PC-9 (cell line): ENCODE results near the gene ZBBX.
"Not testable (repeated sequence)": the region's sequence is repeated elsewhere in the genome, so short reads cannot be mapped to it uniquely, and the experiment has no call there.

Experiments
- EZH2 ChIP-seq: fragments of 200-600 bp; sonication (generic); IDR thresholded peaks from 2 replicates; pipeline ENCODE4 v1.8.0; 2017; ENCODE audit warnings: antibody characterized with exemption, low read depth
- TF ChIP-seq, protein P1 (sequence below): fragments of 200-600 bp; sonication (generic); conservative IDR thresholded peaks from 2 replicates; pipeline ENCODE4 v1.6.1; 2017; ENCODE audit warnings: mixed run types, antibody characterized with exemption, mild to moderate bottlenecking, moderate library complexity

DNA sequence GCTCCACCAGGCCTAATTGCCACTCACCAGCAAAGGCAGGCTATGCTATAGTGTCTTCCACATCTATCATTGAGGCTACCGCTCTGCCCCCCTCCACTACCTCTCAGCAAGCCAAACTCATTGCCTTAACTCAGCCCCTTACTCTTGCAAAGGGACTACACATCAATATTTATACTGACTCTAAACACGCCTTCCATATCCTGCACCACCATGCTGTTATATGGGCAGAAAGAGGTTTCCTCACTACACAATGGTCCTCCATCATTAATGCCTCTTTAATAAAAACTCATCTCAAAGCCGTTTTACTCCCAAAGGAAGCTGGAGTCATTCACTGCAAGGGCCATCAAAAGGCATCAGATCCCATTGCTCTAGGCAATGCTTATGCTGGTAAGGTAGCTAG lies 46.9 kb upstream of the ZBBX start:
- TF ChIP-seq, protein P1, sequence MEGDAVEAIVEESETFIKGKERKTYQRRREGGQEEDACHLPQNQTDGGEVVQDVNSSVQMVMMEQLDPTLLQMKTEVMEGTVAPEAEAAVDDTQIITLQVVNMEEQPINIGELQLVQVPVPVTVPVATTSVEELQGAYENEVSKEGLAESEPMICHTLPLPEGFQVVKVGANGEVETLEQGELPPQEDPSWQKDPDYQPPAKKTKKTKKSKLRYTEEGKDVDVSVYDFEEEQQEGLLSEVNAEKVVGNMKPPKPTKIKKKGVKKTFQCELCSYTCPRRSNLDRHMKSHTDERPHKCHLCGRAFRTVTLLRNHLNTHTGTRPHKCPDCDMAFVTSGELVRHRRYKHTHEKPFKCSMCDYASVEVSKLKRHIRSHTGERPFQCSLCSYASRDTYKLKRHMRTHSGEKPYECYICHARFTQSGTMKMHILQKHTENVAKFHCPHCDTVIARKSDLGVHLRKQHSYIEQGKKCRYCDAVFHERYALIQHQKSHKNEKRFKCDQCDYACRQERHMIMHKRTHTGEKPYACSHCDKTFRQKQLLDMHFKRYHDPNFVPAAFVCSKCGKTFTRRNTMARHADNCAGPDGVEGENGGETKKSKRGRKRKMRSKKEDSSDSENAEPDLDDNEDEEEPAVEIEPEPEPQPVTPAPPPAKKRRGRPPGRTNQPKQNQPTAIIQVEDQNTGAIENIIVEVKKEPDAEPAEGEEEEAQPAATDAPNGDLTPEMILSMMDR = not testable (repeated sequence)
- not testable (repeated sequence) for TF ChIP-seq EZH2
